Effector memory CD4-positive, alpha-beta T cell (primary cell): ENCODE results near the gene PMM2.
"Not testable (repeated sequence)": the region's sequence is repeated elsewhere in the genome, so short reads cannot be mapped to it uniquely, and the experiment has no call there.

Experiments used
- DNase-seq, 3 donors: peaks; one replicate each; pipeline ENCODE4 v3.0.0-alpha.2; 2020
- H3K27ac ChIP-seq: 2 replicates; pipeline ENCODE4 v1.7.0; 2013; ENCODE audit warnings: mild to moderate bottlenecking, low read length, moderate library complexity; ENCODE audit not compliant: insufficient read depth, poor library complexity, severe bottlenecking
- H3K27me3 ChIP-seq: replicated peaks from 2 replicates; pipeline ENCODE4 v1.7.0; 2013; ENCODE audit warnings: mild to moderate bottlenecking, low read length; ENCODE audit not compliant: insufficient read depth, control insufficient read depth, poor library complexity, severe bottlenecking
- H3K36me3 ChIP-seq: 2 replicates; pipeline ENCODE4 v1.7.0; 2013; ENCODE audit warnings: mild to moderate bottlenecking, low read length, moderate library complexity; ENCODE audit not compliant: control insufficient read depth, insufficient read depth
- H3K4me1 ChIP-seq: 2 replicates; pipeline ENCODE4 v1.7.0; 2013; ENCODE audit warnings: low read length, mild to moderate bottlenecking; ENCODE audit not compliant: control insufficient read depth, insufficient read depth, poor library complexity, severe bottlenecking
- H3K4me3 ChIP-seq: 2 replicates; pipeline ENCODE4 v1.7.0; 2013; ENCODE audit warnings: low read length, low read depth, mild to moderate bottlenecking; ENCODE audit not compliant: insufficient read depth, poor library complexity, severe bottlenecking
- H3K9me3 ChIP-seq: 2 replicates; pipeline ENCODE4 v1.7.0; 2013; ENCODE audit warnings: mild to moderate bottlenecking, low read length, moderate library complexity; ENCODE audit not compliant: control insufficient read depth

Gene PMM2

DNA sequence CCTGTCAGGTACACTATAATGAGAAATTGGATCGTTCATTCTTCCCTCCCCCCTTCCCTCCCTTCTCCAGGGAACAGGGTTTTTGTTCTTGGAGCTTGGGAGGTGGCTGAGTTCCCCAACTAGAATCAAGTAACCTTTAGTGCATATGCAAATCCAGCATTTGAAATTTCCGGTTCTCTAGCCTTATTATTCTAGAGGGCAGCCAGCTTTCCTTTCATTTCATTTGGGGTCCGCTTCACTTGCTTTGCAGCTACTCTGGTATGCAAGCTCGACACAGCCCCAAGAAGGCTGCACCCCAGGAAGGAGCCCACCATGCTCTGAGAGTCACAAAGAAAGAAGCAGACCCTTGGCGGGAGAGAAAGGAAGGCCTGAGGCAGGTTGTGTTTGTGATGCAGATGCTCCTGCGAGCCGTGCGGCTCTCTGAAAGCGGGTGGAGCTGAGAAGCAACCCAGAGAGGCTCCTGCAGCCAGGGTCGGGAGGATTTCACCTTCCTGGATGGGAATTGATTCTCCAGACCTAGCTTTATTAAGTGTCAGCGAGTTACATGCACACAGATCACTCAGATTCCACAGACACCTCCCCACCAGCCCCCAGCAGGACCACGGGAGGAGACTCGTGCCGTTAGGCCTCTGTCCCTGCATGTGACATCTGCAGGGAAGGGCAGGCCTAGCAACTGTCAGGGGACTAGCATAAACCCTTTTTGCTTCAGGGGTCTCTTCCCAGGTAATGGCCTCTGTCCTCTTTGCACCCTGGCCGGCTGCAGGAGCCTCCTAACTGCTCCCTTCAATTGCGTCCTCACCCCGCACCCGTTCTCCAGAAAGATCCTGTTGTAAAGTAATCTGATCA, 34.5 kb downstream of the PMM2 start:
- no peaks in the 10 kb centered on the region for H3K27me3 ChIP-seq
- no peaks in the 10 kb centered on the region for H3K9me3 ChIP-seq
- H3K4me3 ChIP-seq, result no peak overlapping the region
- no peak for DNase-seq
- no peak overlapping the region for H3K27ac ChIP-seq
- peaks cover 11% of the 10 kb centered on the region for H3K36me3 ChIP-seq
- H3K4me1 ChIP-seq, result no peaks in the 10 kb centered on the region

GRCh38 chr16:8832717-8833105, 35.1 kb downstream of the PMM2 start:
- Histone ChIP-seq H3K27ac (no peak overlapping the region), H3K4me3 (no peak overlapping the region), H3K27me3 (no peaks in the 10 kb centered on the region), H3K9me3 (no peaks in the 10 kb centered on the region), H3K4me1 (no peaks in the 10 kb centered on the region), H3K36me3 (peaks cover 11% of the 10 kb centered on the region)
- DNase-seq, result no peak

- H3K9me3 ChIP-seq, H3K4me3 ChIP-seq, H3K27me3 ChIP-seq, DNase-seq, H3K27ac ChIP-seq, H3K36me3 ChIP-seq, H3K4me1 ChIP-seq: not testable (repeated sequence)
Measured at GRCh38 chr16:8836797-8837196, 39.2 kb downstream of the PMM2 start.

DNA sequence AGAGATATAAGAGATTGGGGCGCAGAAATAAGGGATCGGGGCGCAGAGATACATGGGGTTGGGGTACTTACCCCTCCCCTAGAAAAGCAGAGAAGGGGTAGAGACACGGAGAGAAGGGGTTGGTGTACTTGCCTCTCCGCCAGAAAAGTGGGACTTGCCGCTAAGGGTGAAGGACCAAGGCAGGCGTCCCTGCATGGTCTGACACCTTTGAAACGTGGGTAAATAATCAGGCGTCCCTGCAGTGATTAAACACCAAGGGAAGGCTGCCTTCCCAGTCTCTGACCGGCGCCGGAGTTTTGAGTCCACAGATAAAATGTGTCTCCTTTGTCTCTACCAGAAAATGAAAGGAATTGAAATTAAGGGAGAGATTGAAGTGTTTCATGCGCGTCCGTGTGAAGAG, 40.0 kb downstream of the PMM2 start:
- not testable (repeated sequence) for H3K27ac ChIP-seq, H3K9me3 ChIP-seq, DNase-seq, H3K36me3 ChIP-seq, H3K4me1 ChIP-seq, H3K4me3 ChIP-seq, H3K27me3 ChIP-seq

- DNase-seq, result not testable (repeated sequence)
Measured at GRCh38 chr16:8842016-8842415, 44.4 kb downstream of the PMM2 start.

GRCh38 chr16:8843296-8843695, 45.7 kb downstream of the PMM2 start:
- not testable (repeated sequence) for H3K4me3 ChIP-seq, H3K36me3 ChIP-seq, H3K27ac ChIP-seq, H3K27me3 ChIP-seq, H3K9me3 ChIP-seq, DNase-seq, H3K4me1 ChIP-seq

More at GRCh38 chr16:8842016-8842415, 44.4 kb downstream of the PMM2 start:
- H3K27ac ChIP-seq, H3K4me1 ChIP-seq, H3K36me3 ChIP-seq, H3K9me3 ChIP-seq, H3K27me3 ChIP-seq, H3K4me3 ChIP-seq: not testable (repeated sequence)

DNA sequence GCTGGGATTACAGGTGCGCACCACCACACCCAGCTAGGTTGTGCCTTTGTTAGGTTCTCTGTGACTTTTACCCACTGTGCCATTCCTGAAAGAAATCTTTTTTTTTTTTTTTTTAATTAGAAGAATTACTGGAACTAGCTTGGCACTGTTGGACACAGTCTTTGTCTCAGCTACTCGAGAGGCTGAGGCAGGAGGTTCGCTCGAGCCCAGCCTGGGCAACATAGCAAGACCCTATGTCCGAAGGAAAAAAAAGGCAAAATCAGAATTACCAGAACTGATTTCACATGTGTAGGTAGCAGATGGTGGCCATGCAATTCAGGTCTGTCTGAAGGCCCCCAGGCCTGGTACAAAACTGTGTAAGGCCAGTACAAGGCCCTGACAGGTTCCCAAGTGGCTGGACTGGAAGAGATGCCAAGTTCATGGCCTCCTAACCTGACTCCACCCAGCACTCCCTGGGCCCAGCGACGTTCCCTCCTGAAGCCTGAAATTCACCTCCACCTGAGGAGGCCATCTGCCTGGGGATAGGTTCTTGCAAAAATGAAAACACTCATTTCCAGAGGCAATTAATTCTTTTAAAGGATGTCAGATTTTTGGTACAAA, 48.2 kb downstream of the PMM2 start:
- DNase-seq, result no peak
- Histone ChIP-seq H3K4me1 (no peaks in the 10 kb centered on the region), H3K4me3 (no peak overlapping the region), H3K27me3 (no peaks in the 10 kb centered on the region), H3K36me3 (peaks cover 21% of the 10 kb centered on the region), H3K9me3 (no peaks in the 10 kb centered on the region), H3K27ac (no peak overlapping the region)

DNA sequence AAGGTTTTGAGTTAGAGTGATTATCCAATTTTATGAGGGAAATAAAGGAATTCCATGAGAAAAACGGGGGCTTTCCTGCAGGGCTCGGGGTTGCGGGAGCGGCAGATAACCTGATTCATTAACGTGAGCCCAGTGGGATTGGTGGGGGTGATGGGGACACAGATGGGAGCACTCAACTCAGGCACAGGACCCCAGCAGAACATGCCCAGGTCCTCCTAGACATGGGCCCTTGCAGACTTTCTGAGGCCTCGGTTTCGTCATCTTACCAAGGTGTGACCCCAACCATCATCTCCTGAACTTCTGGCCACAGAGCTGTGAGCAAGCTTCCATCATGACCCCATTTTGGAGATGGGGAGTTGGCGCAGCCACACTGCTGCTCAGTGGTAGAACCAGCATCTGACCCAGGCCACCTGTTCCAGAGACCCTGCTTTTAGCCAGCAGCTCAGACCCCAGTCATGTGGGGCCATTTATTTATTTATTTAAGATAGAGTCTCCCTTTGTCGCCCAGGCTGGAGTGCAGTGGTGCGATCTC, 48.8 kb downstream of the PMM2 start:
- H3K4me3 ChIP-seq, result no peak overlapping the region
- no peaks in the 10 kb centered on the region for H3K9me3 ChIP-seq
- no peaks in the 10 kb centered on the region for H3K4me1 ChIP-seq
- no peak overlapping the region for H3K27ac ChIP-seq
- peaks cover 21% of the 10 kb centered on the region for H3K36me3 ChIP-seq
- DNase-seq, result no peak
- H3K27me3 ChIP-seq, result no peaks in the 10 kb centered on the region

DNA sequence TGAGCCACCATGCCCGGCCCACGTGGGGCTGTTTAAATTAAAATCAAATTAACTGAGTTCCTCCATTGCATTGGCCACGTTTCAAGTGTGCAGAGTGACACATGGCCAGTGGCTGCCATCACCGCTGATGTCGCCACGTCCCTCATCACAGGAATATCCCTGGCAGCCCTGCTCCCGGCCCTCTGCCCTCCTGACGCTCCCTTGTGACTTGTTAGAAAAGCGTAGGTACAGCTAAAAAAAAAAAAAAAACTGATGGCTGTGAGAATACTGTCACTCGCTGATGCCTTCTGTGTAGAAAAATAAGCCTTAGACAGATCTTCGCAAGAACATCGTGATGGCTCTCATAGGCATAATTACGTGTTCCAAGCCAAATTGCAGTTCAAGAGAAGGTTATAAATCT, 49.5 kb downstream of the PMM2 start:
- Histone ChIP-seq H3K36me3 (peaks cover 21% of the 10 kb centered on the region), H3K27me3 (no peaks in the 10 kb centered on the region), H3K4me1 (no peaks in the 10 kb centered on the region), H3K27ac (no peak overlapping the region), H3K4me3 (no peak overlapping the region), H3K9me3 (no peaks in the 10 kb centered on the region)
- DNase-seq, result no peak

- Histone ChIP-seq H3K4me3 (no peak overlapping the region), H3K4me1 (no peaks in the 10 kb centered on the region), H3K27me3 (no peaks in the 10 kb centered on the region), H3K36me3 (peaks cover 25% of the 10 kb centered on the region), H3K9me3 (no peaks in the 10 kb centered on the region), H3K27ac (no peak overlapping the region)
- DNase-seq, result no peak
Measured at GRCh38 chr16:8847623-8848022, 50.0 kb downstream of the PMM2 start.
